Adrenal gland (tissue), 5 donors: ENCODE measurements around the gene AP1S2.

Experiments
- CTCF ChIP-seq, 6 experiments: fragments of 450-650 bp in 4 of 6; fragments of 200-600 bp in 2 of 6; sonication (generic) in 1 of 6; IDR thresholded peaks; 1 replicate in 5 of 6; 2 replicates in 1 of 6; pipeline versions ENCODE4 v1.5.1 to v1.8.0; 2016 to 2021; ENCODE audit warnings: antibody characterized with exemption in 6 of 6, mild to moderate bottlenecking in 2 of 6, moderate library complexity in 1 of 6
- POLR2A ChIP-seq, 2 donors: fragments of 450-650 bp; IDR thresholded peaks; one replicate each; pipeline ENCODE4 v1.6.1; 2017; ENCODE audit warnings: antibody characterized with exemption in 2 of 2, mild to moderate bottlenecking in 2 of 2, moderate library complexity in 1 of 2
- donor health status: DM: no; HTN: no; CAD: no.

GRCh38 chrX:15855568-15856221 is 1.1 kb upstream of the AP1S2 start:
- TF ChIP-seq CTCF (IDR thresholded peaks at IDR 0.05) (no peak), POLR2A (IDR thresholded peaks at IDR 0.05) (no peak)
